ENCODE data around the gene RASA3.

DNA sequence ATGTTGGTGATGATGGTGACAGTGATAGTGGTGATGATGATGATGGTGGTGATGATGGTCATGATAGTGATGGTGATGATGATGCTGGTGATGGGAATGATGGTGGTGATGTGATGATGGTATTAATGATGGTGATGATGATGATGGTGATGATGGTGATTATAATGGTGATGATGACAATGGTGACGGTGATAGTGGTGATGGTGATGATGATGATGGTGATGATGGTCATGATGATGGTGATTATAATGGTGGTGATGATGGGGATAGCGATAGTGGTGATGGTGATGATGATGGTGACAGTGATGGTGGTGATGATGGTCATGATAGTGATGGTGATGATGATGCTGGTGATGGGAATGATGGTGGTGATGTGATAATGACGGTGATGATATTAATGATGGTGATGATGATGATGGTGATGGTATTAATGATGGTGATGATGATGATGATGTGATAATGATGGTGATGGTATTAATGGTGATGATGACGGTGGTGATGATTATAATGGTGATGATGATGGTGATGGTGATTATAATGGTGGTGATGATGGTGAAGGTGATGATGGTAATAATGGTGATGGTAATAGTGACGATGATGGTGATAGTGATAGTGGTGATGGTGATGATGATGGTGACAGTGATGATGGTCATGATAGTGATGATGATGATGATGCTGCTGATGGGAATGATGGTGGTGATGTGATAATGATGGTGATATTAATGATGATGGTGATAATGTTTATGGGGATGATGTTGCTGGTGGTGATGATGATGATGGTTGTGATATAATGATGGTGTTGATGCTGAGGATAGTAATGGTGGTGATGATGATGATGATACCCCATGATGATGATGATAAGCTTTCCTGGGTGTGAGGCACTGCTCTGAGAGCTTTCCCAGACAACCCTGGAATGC is 166.2 kb downstream of the RASA3 start:
- no peak for TF ChIP-seq POLR2A (IDR thresholded peaks at IDR 0.05)
- TF ChIP-seq, protein P1, sequence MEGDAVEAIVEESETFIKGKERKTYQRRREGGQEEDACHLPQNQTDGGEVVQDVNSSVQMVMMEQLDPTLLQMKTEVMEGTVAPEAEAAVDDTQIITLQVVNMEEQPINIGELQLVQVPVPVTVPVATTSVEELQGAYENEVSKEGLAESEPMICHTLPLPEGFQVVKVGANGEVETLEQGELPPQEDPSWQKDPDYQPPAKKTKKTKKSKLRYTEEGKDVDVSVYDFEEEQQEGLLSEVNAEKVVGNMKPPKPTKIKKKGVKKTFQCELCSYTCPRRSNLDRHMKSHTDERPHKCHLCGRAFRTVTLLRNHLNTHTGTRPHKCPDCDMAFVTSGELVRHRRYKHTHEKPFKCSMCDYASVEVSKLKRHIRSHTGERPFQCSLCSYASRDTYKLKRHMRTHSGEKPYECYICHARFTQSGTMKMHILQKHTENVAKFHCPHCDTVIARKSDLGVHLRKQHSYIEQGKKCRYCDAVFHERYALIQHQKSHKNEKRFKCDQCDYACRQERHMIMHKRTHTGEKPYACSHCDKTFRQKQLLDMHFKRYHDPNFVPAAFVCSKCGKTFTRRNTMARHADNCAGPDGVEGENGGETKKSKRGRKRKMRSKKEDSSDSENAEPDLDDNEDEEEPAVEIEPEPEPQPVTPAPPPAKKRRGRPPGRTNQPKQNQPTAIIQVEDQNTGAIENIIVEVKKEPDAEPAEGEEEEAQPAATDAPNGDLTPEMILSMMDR (IDR thresholded peaks at IDR 0.05), result no peak

Data from right lobe of liver (tissue), 4 donors.